ENCODE data around the gene IZUMO1R.

GRCh38 chr11:94281324-94281723, 23.1 kb upstream of the IZUMO1R start:
- no peak for TF ChIP-seq CTCF (IDR thresholded peaks at IDR 0.05; ENCODE audit: borderline replicate concordance, extremely low read depth, low read length, poor library complexity, severe bottlenecking)
- no peak for TF ChIP-seq EZH2 (IDR thresholded peaks at IDR 0.05; ENCODE audit: borderline replicate concordance, low read depth, low read length, severe bottlenecking)

Measured in DND-41 (cell line).